ENCODE results near the gene DNAJA3. TPM values are rescaled to one million over a fixed set of nuclear protein-coding genes. Genes with fewer than 3 reads are reported as not detected.

Gene DNAJA3
- total RNA-seq, 1 donor from 2014 or later, result 68.6 TPM

- intact Hi-C loops (cut with micrococcal nuclease), result loop anchor here (10.0 kb wide), 1 partner anchor 528 kb away; the partner anchor contains the start of gene SEC14L5
Measured at GRCh38 chr16:4426722-4427372, 1.2 kb downstream of the DNAJA3 start.

- intact Hi-C loops (cut with micrococcal nuclease), result loop anchor here (10.0 kb wide), 1 partner anchor 526 kb away; the partner anchor contains the start of gene SEC14L5
Measured at GRCh38 chr16:4428500-4428899, 2.8 kb downstream of the DNAJA3 start.

- intact Hi-C loops (cut with micrococcal nuclease), result no loop called here
Measured at GRCh38 chr16:4431023-4431422, 5.4 kb downstream of the DNAJA3 start.

GRCh38 chr16:4433228-4433627 lies 7.6 kb downstream of the DNAJA3 start:
- intact Hi-C loops (cut with micrococcal nuclease), result no loop called here

- intact Hi-C loops (cut with micrococcal nuclease), result no loop called here
Measured at GRCh38 chr16:4433914-4434787, 8.5 kb downstream of the DNAJA3 start.

- intact Hi-C loops (cut with micrococcal nuclease), result no loop called here
Measured at GRCh38 chr16:4435337-4436067, 9.8 kb downstream of the DNAJA3 start.

GRCh38 chr16:4437366-4437765 lies 11.7 kb downstream of the DNAJA3 start:
- intact Hi-C loops (cut with micrococcal nuclease), result no loop called here

GRCh38 chr16:4442371-4442770 lies 16.7 kb downstream of the DNAJA3 start:
- intact Hi-C loops (cut with micrococcal nuclease), result no loop called here

GRCh38 chr16:4443271-4443670 lies 17.6 kb downstream of the DNAJA3 start:
- intact Hi-C loops (cut with micrococcal nuclease), result no loop called here

GRCh38 chr16:4443986-4444385 lies 18.3 kb downstream of the DNAJA3 start:
- intact Hi-C loops (cut with micrococcal nuclease), result no loop called here

GRCh38 chr16:4450430-4450829 lies 24.8 kb downstream of the DNAJA3 start:
- intact Hi-C loops (cut with micrococcal nuclease), result no loop called here

- intact Hi-C loops (cut with micrococcal nuclease), result no loop called here
Measured at GRCh38 chr16:4450931-4451519, 25.4 kb downstream of the DNAJA3 start.

GRCh38 chr16:4452674-4453073 lies 27.0 kb downstream of the DNAJA3 start:
- intact Hi-C loops (cut with micrococcal nuclease), result no loop called here

GRCh38 chr16:4454623-4455022 lies 29.0 kb downstream of the DNAJA3 start:
- intact Hi-C loops (cut with micrococcal nuclease), result no loop called here

GRCh38 chr16:4455081-4455480 lies 29.4 kb downstream of the DNAJA3 start:
- intact Hi-C loops (cut with micrococcal nuclease), result no loop called here

GRCh38 chr16:4455951-4456350 lies 30.3 kb downstream of the DNAJA3 start:
- intact Hi-C loops (cut with micrococcal nuclease), result no loop called here

GRCh38 chr16:4460936-4461249 lies 35.2 kb downstream of the DNAJA3 start:
- intact Hi-C loops (cut with micrococcal nuclease), result no loop called here

- intact Hi-C loops (cut with micrococcal nuclease), result no loop called here
Measured at GRCh38 chr16:4461250-4462085, 35.8 kb downstream of the DNAJA3 start.

- intact Hi-C loops (cut with micrococcal nuclease), result no loop called here
Measured at GRCh38 chr16:4463522-4464163, 38.0 kb downstream of the DNAJA3 start.

All from T-helper 2 cell treated with Interferon-gamma antibody and Interleukin-4, amounts not matched to agents 100 ng/mL and 5 ng/mL, for 36 hours (primary cell).